Spleen (tissue), 11 donors: ENCODE measurements around the gene S1PR5. TPM values are rescaled to one million over a fixed set of nuclear protein-coding genes. Genes with fewer than 3 reads are reported as not detected.
A peak's percentile ranks its signal among the peaks of the same experiment; 100 is the strongest.

ENCODE experiments used
- DNase-seq: peaks from one replicate; pipeline ENCODE4 v3.0.0-alpha.2; 2020
- H3K27ac ChIP-seq, 8 donors: fragments of 200-600 bp; sonication (generic) in 7 of 8; 1 replicate in 4 of 8; 2 replicates in 4 of 8; pipeline versions ENCODE4 v1.5.0 to v1.8.0; 2016 to 2021; ENCODE audit warnings: inconsistent platforms in 4 of 8, mild to moderate bottlenecking in 4 of 8, moderate library complexity in 1 of 8
- H3K27me3 ChIP-seq, 7 donors: fragments of 200-600 bp; sonication (generic) in 6 of 7; replicated peaks in 1 of 7; 1 replicate in 4 of 7; 2 replicates in 3 of 7; pipeline versions ENCODE4 v1.5.0 to v1.8.0; 2016 to 2021; ENCODE audit warnings: inconsistent platforms in 3 of 7, mild to moderate bottlenecking in 1 of 7
- H3K36me3 ChIP-seq, 6 donors: fragments of 200-600 bp; sonication (generic) in 5 of 6; 1 replicate in 4 of 6; 2 replicates in 2 of 6; pipeline versions ENCODE4 v1.5.0 to v1.8.0; 2016 to 2021; ENCODE audit warnings: inconsistent platforms in 2 of 6
- H3K4me1 ChIP-seq, 6 donors: fragments of 200-600 bp; sonication (generic) in 5 of 6; 1 replicate in 3 of 6; 2 replicates in 3 of 6; pipeline versions ENCODE4 v1.5.0 to v1.8.0; 2016 to 2021; ENCODE audit warnings: inconsistent platforms in 3 of 6
- H3K4me3 ChIP-seq, 8 donors: fragments of 200-600 bp; sonication (generic) in 7 of 8; 1 replicate in 4 of 8; 2 replicates in 4 of 8; pipeline versions ENCODE4 v1.5.0 to v1.8.0; 2016 to 2021; ENCODE audit warnings: inconsistent platforms in 4 of 8, mild to moderate bottlenecking in 4 of 8, moderate library complexity in 2 of 8
- H3K9me3 ChIP-seq, 8 donors: fragments of 200-600 bp; sonication (generic) in 7 of 8; 1 replicate in 4 of 8; 2 replicates in 4 of 8; pipeline versions ENCODE4 v1.5.0 to v1.8.0; 2016 to 2021; ENCODE audit warnings: inconsistent platforms in 4 of 8
- CTCF ChIP-seq, 11 experiments: fragments of 200-600 bp in 7 of 11; fragments of 450-650 bp in 4 of 11; sonication (generic) in 4 of 11; IDR thresholded peaks in 8 of 11; conservative IDR thresholded peaks in 3 of 11; 1 replicate in 7 of 11; 2 replicates in 4 of 11; pipeline versions ENCODE4 v1.4.0 to v1.8.0; 2016 to 2021; ENCODE audit warnings: antibody characterized with exemption in 11 of 11, inconsistent platforms in 4 of 11, mild to moderate bottlenecking in 1 of 11
- POLR2A ChIP-seq, 3 donors: fragments of 450-650 bp; IDR thresholded peaks; one replicate each; pipeline ENCODE4 v1.5.1; 2017; ENCODE audit warnings: antibody characterized with exemption in 3 of 3, mild to moderate bottlenecking in 1 of 3
- POLR2AphosphoS5 ChIP-seq, 3 donors: sonication (generic); formaldehyde crosslinking; IDR thresholded peaks; one replicate each; pipeline ENCODE4 v1.5.1; 2017; ENCODE audit warnings: antibody characterized with exemption in 3 of 3
- WGBS, 5 donors: extraction: QIAGEN DNeasy Blood & Tissue Kit in 3 of 5; methylation state at CpG; one replicate each; pipeline versions ENCODE4 v1.1.5 to v1.1.7; 2013 to 2018; 5-methylcytosine and 5-hydroxymethylcytosine counted together
- intact Hi-C: fragments of 100-400 bp; cut with DNase I; formaldehyde crosslinking; loops from one replicate; pipeline ENCODE4 v1.15.0; 2023; ENCODE audit warnings: low total_unique reads
- polyA plus RNA-seq, 3 donors: library from polyadenylated mRNA; stranded (reverse); fragments of 200-250 nt; gene quantifications; one replicate each; pipeline ENCODE4 v1.2.1, GENCODE V29; 2013
- total RNA-seq, 7 donors: library from RNA; depleted of rRNA in 3 of 7; stranded (reverse); fragments of >200 nt in 3 of 7; fragmentation: NEBNext Ultra II Directional in 4 of 7; extraction: Animal tissue kit (Norgen Biotek cat#: 25700) in 4 of 7; gene quantifications; one replicate each; pipeline versions ENCODE4 v1.1.0 to v1.2.1, GENCODE V29; 2016 to 2021
- donor health status: healthy with polysubstance abuse.
- donor health status: DM: no; HTN: no; CAD: no; lungs with moderate emphysema.
- donor health status: DM: no; HTN: no; CAD: no.
- donor health status: Bipolar disorder and iron deficiency.
- donor health status: healthy.
- donor health status: DM: no; HTN: no; CAD: no.
- donor health status: DM: yes; HTN: yes; CAD: no.

The S1PR5 gene
- total and polyA plus RNA-seq, 10 donors = 0.52 to 21.2 (median 6.0) TPM

GRCh38 chr19:10474962-10475451, 42.2 kb downstream of the S1PR5 start:
- WGBS, 5 donors = 53 to 60% (median 56%) methylated on average over 6 of the region's 6 CpGs
- H3K27ac ChIP-seq = no peak overlapping the region
- H3K9me3 ChIP-seq = no peaks in the 10 kb centered on the region
- intact Hi-C loops = no loop called here
- H3K4me1 ChIP-seq = peaks cover 0 to 20% (median 14%) of the 10 kb centered on the region in 6 donors
- no peaks in the 10 kb centered on the region for H3K27me3 ChIP-seq
- no peak for TF ChIP-seq POLR2AphosphoS5 (IDR thresholded peaks at IDR 0.05)
- TF ChIP-seq CTCF (IDR thresholded peaks at IDR 0.05 in 8 of 11, conservative IDR thresholded peaks at IDR 0.05 in 3 of 11) = no peak
- no peak for TF ChIP-seq POLR2A (IDR thresholded peaks at IDR 0.05)
- H3K4me3 ChIP-seq = no peak overlapping the region
- no peak for DNase-seq
- H3K36me3 ChIP-seq = no peaks in the 10 kb centered on the region

DNA sequence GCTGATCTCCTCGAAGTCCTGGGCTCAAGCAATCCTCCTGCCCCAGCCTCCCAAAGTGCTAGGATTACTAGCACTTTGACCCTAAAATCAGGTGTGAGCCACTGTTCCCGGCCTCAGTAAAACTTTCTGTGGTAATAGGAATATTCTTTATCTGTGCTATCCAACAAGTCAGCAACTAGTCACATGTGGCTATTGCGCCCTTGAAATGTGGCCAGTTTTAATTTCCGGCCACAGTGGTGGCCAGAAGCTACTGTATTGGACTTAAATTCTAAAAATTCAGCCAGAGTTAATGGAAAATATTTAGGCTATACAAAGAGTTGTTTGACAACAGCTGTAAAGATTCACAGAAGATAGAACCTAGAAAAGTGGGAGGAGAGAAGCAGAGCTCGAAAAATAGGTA, 44.1 kb downstream of the S1PR5 start:
- no peaks in the 10 kb centered on the region for H3K9me3 ChIP-seq
- peaks cover 0 to under 1% (median 0%) of the 10 kb centered on the region in 6 donors for H3K36me3 ChIP-seq
- intact Hi-C loops = no loop called here
- H3K27me3 ChIP-seq = peaks cover 0 to 5% (median 0%) of the 10 kb centered on the region in 7 donors
- H3K27ac ChIP-seq = no peak overlapping the region
- peaks cover 0 to 2% (median 0%) of the 10 kb centered on the region in 6 donors for H3K4me1 ChIP-seq
- no peak for TF ChIP-seq POLR2A (IDR thresholded peaks at IDR 0.05)
- no peak for TF ChIP-seq CTCF (IDR thresholded peaks at IDR 0.05 in 8 of 11, conservative IDR thresholded peaks at IDR 0.05 in 3 of 11)
- no peak overlapping the region for H3K4me3 ChIP-seq
- DNase-seq = no peak
- WGBS, 5 donors = 68 to 87% (median 78%) methylated on average over 5 of the region's 5 CpGs

GRCh38 chr19:10471909-10472308, 45.3 kb downstream of the S1PR5 start:
- no peak overlapping the region for H3K4me3 ChIP-seq
- no peak overlapping the region for H3K27ac ChIP-seq
- intact Hi-C loops = no loop called here
- WGBS, 5 donors = 31 to 64% (median 54%) methylated on average over 6 of the region's 6 CpGs
- TF ChIP-seq POLR2A (IDR thresholded peaks at IDR 0.05) = no peak
- peak in 3 of 11 experiments; percentile 27 to 34 (median 32) for TF ChIP-seq CTCF (IDR thresholded peaks at IDR 0.05 in 8 of 11, conservative IDR thresholded peaks at IDR 0.05 in 3 of 11)
- TF ChIP-seq POLR2AphosphoS5 (IDR thresholded peaks at IDR 0.05) = no peak
- peaks cover 0 to 5% (median 0%) of the 10 kb centered on the region in 7 donors for H3K27me3 ChIP-seq
- DNase-seq = no peak
- H3K9me3 ChIP-seq = no peaks in the 10 kb centered on the region
- no peaks in the 10 kb centered on the region for H3K4me1 ChIP-seq
- H3K36me3 ChIP-seq = peaks cover 0 to 12% (median 5%) of the 10 kb centered on the region in 6 donors

- H3K27ac ChIP-seq = no peak overlapping the region
- H3K9me3 ChIP-seq = no peaks in the 10 kb centered on the region
- H3K27me3 ChIP-seq = peaks cover 0 to 5% (median 0%) of the 10 kb centered on the region in 7 donors
- H3K36me3 ChIP-seq = peaks cover 0 to 41% (median 8%) of the 10 kb centered on the region in 6 donors
- DNase-seq = no peak
- H3K4me3 ChIP-seq = no peak overlapping the region
- 75 to 90% (median 82%) methylated on average over 12 of the region's 12 CpGs for WGBS, 5 donors
- H3K4me1 ChIP-seq = no peaks in the 10 kb centered on the region
- intact Hi-C loops = no loop called here
- TF ChIP-seq POLR2A (IDR thresholded peaks at IDR 0.05) = no peak
- no peak for TF ChIP-seq CTCF (IDR thresholded peaks at IDR 0.05 in 8 of 11, conservative IDR thresholded peaks at IDR 0.05 in 3 of 11)
- no peak for TF ChIP-seq POLR2AphosphoS5 (IDR thresholded peaks at IDR 0.05)
Measured at GRCh38 chr19:10468133-10468532, 49.1 kb downstream of the S1PR5 start.
